Activated CD8-positive, alpha-beta memory T cell treated with anti-CD3 and anti-CD28 coated beads for 1 hour (primary cell): ENCODE results near the gene DPP3.

ENCODE experiments used
- DNase-seq, 2 donors: peaks; one replicate each; pipeline ENCODE4 v3.0.0-alpha.2; 2020; ENCODE audit warnings: low read depth in 1 of 2; ENCODE audit errors: extremely low read depth in 1 of 2

The DPP3 gene

GRCh38 chr11:66550887-66551286 lies 70.7 kb downstream of the DPP3 start:
- no peak for DNase-seq

DNA sequence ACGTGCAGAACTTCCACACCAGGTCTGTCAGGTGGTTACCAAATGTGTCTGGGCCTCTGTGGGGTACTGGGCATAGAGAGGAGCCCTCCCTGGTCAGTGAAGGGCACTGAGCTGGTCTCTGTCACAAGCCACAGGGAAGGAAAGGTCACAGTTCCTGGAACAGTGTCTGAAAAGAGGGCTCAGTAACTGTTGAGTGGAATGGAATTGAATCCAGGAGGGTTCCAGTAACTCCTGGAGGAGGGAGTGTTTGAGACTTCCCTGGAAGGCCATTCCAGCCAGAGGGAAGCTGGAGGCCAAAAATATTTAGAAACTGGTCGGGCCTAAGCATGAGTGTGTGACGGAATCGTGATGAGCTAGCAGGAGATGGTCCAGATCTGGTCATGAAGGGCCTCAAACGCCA lies 74.4 kb downstream of the DPP3 start:
- no peak for DNase-seq

GRCh38 chr11:66555416-66555815 lies 75.2 kb downstream of the DPP3 start:
- DNase-seq: no peak

DNA sequence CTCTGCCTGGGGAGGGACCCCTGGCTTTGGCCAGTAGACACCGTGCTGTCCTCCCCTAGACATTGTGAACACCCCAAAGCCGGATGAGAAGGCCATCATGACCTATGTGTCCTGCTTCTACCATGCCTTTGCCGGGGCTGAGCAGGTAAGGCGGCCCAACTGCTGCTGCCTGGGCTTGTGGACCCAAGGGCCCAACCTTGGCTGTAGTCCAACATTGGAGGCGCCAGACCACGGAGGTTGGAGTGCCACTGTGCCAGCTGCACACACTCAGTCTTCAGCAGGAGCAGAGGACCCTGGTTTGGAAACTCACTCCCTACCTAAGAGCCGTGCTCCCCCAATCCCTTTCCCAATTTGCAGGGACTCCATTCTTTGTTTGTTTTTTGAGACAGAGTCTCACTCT lies 75.9 kb downstream of the DPP3 start:
- DNase-seq: no peak

- no peak for DNase-seq
These were observed 77.6 kb downstream of the DPP3 start for GRCh38 chr11:66557733-66558326.
